WERI-Rb-1 (cell line): ENCODE measurements around the gene CCL22.

Experiments used
- DNase-seq: peaks from one replicate; pipeline ENCODE4 v3.0.0-alpha.2; 2020
- H3K27ac ChIP-seq: fragments of 250-450 bp; sonication (Bioruptor Pico); 2 replicates; pipeline ENCODE4 v1.5.1; 2020; ENCODE audit warnings: mild to moderate bottlenecking, moderate library complexity
- H3K27me3 ChIP-seq: fragments of 250-450 bp; sonication (Bioruptor Pico); 2 replicates; pipeline ENCODE4 v1.5.1; 2021; ENCODE audit warnings: mild to moderate bottlenecking, low read depth, moderate library complexity; ENCODE audit not compliant: insufficient read depth, severe bottlenecking
- H3K36me3 ChIP-seq: fragments of 250-450 bp; sonication (Bioruptor Pico); 2 replicates; pipeline ENCODE4 v1.5.1; 2020; ENCODE audit warnings: mild to moderate bottlenecking, moderate library complexity
- H3K4me3 ChIP-seq: 2 replicates; pipeline ENCODE4 v1.5.1; 2011; ENCODE audit warnings: low read depth, mild to moderate bottlenecking, control low read depth, low read length
- H3K9me3 ChIP-seq: fragments of 250-450 bp; sonication (Bioruptor Pico); 2 replicates; pipeline ENCODE4 v1.5.1; 2021; ENCODE audit warnings: mild to moderate bottlenecking, moderate library complexity; ENCODE audit not compliant: severe bottlenecking
- TF ChIP-seq, protein P1 (sequence below): IDR thresholded peaks from 2 replicates; pipeline ENCODE4 v1.5.1; 2011; ENCODE audit warnings: low read depth, mild to moderate bottlenecking, control low read depth, inconsistent platforms, low read length

Gene CCL22

DNA sequence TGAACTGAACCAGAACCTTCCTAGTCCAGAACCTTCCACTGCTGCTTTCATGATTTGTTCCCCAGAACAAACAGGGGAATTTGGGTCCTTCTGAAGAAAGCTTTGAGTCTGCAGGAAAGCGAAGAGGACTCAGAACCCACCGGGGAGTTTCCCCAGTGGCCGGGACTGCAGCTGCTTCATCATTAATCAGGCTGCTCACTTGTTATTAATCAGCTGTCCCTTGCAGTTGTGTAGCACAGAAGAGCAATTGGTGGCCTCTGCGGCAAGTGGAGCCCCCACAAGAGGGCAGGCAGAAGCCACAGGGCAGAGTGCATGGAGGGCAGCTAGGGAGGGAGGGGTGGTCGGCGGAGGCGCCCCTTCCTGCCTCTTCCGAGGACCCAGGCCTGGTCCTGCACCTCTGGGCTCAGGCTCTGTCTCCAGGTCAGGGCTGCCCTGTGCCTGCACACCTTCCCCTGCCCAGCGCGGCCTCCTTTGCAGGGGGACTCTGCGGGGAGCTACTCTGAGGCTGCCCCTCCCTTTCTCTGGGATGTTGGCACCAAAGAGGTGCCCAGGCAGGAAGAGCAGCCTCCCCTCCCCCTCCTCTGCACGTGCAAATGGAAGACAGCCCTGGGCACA, 52.9 kb downstream of the CCL22 start:
- DNase-seq, result no peak
- H3K36me3 ChIP-seq, result no peaks in the 10 kb centered on the region
- TF ChIP-seq, protein P1, sequence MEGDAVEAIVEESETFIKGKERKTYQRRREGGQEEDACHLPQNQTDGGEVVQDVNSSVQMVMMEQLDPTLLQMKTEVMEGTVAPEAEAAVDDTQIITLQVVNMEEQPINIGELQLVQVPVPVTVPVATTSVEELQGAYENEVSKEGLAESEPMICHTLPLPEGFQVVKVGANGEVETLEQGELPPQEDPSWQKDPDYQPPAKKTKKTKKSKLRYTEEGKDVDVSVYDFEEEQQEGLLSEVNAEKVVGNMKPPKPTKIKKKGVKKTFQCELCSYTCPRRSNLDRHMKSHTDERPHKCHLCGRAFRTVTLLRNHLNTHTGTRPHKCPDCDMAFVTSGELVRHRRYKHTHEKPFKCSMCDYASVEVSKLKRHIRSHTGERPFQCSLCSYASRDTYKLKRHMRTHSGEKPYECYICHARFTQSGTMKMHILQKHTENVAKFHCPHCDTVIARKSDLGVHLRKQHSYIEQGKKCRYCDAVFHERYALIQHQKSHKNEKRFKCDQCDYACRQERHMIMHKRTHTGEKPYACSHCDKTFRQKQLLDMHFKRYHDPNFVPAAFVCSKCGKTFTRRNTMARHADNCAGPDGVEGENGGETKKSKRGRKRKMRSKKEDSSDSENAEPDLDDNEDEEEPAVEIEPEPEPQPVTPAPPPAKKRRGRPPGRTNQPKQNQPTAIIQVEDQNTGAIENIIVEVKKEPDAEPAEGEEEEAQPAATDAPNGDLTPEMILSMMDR, result no peak

DNA sequence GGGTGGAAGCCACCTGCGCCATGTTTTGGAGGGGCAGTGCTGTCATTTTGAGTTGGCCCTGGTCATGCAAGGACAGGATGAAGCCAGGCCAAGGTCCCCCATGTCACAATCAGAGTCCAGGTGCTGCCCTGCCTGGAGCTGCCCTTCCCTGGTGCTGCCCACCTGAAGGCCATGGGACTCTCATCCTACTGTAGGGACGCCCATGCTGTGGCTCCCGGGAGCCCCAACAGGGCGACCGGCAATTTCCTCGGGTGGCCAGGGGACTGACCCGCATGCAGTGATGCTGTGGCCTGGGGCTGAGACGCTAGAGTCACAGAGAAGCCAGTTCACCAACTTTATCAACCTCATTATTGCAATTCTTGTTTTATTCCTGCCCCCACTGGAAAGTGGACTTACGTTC, 54.0 kb downstream of the CCL22 start:
- Histone ChIP-seq H3K27ac (no peak overlapping the region), H3K36me3 (no peaks in the 10 kb centered on the region), H3K9me3 (no peaks in the 10 kb centered on the region), H3K27me3 (no peaks in the 10 kb centered on the region), H3K4me3 (no peak overlapping the region)
- TF ChIP-seq, protein P1, result no peak
- DNase-seq, result no peak

More for the DNA sequence above, 52.9 kb downstream of the CCL22 start:
- Histone ChIP-seq H3K9me3 (no peaks in the 10 kb centered on the region), H3K4me3 (no peak overlapping the region), H3K27ac (no peak overlapping the region), H3K27me3 (no peaks in the 10 kb centered on the region)

DNA sequence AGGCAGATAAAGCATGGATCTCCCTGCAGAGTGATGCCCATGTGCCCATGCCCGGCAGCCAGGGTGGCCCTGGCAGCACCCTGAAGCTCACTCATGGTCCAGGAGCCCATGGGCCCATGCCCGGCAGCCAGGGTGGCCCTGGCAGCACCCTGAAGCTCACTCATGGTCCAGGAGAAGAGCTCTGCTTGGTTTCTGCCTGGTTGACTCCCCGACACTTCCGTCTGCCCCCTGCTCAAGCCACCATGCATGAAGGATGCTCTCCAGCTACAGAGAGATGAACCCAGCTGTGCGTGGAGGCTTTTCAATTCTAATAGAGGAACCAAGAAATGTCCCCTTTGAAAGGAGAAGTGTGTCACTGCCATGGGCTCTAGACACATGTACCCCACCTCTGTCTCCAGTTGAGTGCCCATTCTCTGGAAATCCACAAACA, 54.7 kb downstream of the CCL22 start:
- DNase-seq, result no peak
- TF ChIP-seq, protein P1, result no peak
- Histone ChIP-seq H3K9me3 (no peaks in the 10 kb centered on the region), H3K36me3 (no peaks in the 10 kb centered on the region), H3K27ac (no peak overlapping the region), H3K27me3 (no peaks in the 10 kb centered on the region), H3K4me3 (no peak overlapping the region)

DNA sequence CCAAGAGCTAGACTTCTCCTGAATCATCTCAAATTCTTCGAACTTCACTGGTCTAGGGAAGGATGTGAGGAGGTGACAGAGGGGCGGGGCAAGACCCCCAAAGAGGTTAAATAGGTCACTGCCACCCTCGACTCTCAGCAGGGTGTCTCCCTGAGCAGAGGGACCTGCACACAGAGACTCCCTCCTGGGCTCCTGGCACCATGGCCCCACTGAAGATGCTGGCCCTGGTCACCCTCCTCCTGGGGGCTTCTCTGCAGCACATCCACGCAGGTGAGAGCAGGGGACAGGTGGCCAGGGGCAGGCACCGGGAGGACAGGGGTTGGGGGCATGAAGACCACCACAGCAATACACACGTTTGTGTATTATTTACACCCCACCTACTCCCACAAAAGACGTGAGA, 55.1 kb downstream of the CCL22 start:
- no peaks in the 10 kb centered on the region for H3K36me3 ChIP-seq
- no peak overlapping the region for H3K27ac ChIP-seq
- no peaks in the 10 kb centered on the region for H3K27me3 ChIP-seq
- TF ChIP-seq, protein P1, result no peak
- no peaks in the 10 kb centered on the region for H3K9me3 ChIP-seq
- DNase-seq, result no peak
- no peak overlapping the region for H3K4me3 ChIP-seq
